ENCODE measurements around the gene TMEM213. TPM values are rescaled to one million over a fixed set of nuclear protein-coding genes. Genes with fewer than 3 reads are reported as not detected.

Gene TMEM213
- total and polyA plus RNA-seq, 9 of the 15 experiments (the other 6 are each of a cell fraction or from before 2014, with no cell fraction given), result not detected

DNA sequence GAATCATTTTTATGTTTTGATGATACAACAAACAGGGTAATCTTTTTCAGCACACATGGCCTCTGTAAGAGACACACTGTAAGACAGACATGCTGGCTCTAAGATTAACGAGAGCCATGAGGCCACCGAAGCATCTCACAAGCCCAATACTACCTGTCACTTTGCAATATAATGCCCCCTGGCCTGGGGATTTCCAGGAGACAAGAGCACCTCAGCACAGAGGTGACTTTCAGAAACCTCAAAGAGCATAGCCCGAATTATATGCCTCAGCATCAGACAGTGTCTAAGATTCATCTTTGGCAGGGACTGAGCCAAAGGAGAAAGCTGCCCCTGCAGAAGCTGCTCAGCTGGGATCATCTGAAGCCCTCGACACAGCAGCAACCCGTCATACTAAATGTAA is 44.2 kb upstream of the TMEM213 start:
- in situ Hi-C loops (cut with MboI) (no loop called here), intact Hi-C loops (cut with micrococcal nuclease) (no loop called here)
- POLR2A ChIA-PET, result no interaction called here
- no TSS peak for BruUV-seq (replicated peaks)
- H3K36me3 ChIP-seq (ENCODE audit: control insufficient read depth, insufficient read depth, low read length), result no peaks in the 10 kb centered on the region
- no peak overlapping the region for H3K4me2 ChIP-seq (ENCODE audit: insufficient read depth, low read length)
- H3K27ac ChIP-seq (ENCODE audit: extremely low read depth, low read depth, low read length), result no peak overlapping the region
- DNase-seq (ENCODE audit: extremely low read depth in 1 of 4, low spot score in 3 of 4), result no peak
- H3K4me3 ChIP-seq, result no peak overlapping the region
- no peak overlapping the region for H2AFZ ChIP-seq (ENCODE audit: low read depth, low read length)
- H3K9me3 ChIP-seq (replicated peaks; ENCODE audit: control insufficient read depth, insufficient read depth, low read depth, low read length), result no peaks in the 10 kb centered on the region
- H3K9ac ChIP-seq (ENCODE audit: insufficient read depth in 1 of 2, low read depth in 2 of 2, low read length in 2 of 2), result no peak overlapping the region
- 1% methylated on average over 5 of the region's 5 CpGs for WGBS (ENCODE audit: insufficient coverage, low coverage, missing lambda C conversion rate)
- no peak for TF ChIP-seq STAT5A (IDR thresholded peaks at IDR 0.05; ENCODE audit: borderline replicate concordance, low read length)
- no peak for TF ChIP-seq JUNB (CRISPR knock-in tag; conservative IDR thresholded peaks at IDR 0.05)
- TF ChIP-seq ZBTB1 (CRISPR knock-in tag; IDR thresholded peaks at IDR 0.05; ENCODE audit: borderline replicate concordance, low read depth), result no peak
- TF ChIP-seq, protein P1, sequence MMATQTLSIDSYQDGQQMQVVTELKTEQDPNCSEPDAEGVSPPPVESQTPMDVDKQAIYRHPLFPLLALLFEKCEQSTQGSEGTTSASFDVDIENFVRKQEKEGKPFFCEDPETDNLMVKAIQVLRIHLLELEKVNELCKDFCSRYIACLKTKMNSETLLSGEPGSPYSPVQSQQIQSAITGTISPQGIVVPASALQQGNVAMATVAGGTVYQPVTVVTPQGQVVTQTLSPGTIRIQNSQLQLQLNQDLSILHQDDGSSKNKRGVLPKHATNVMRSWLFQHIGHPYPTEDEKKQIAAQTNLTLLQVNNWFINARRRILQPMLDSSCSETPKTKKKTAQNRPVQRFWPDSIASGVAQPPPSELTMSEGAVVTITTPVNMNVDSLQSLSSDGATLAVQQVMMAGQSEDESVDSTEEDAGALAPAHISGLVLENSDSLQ (IDR thresholded peaks at IDR 0.05), result no peak
- no peak for TF ChIP-seq MED1 (CRISPR knock-in tag; IDR thresholded peaks at IDR 0.05; ENCODE audit: borderline replicate concordance)
- no peak for TF ChIP-seq BCOR (IDR thresholded peaks at IDR 0.05)
- TF ChIP-seq TFAM (CRISPR knock-in tag; conservative IDR thresholded peaks at IDR 0.05), result no peak
- TF ChIP-seq, protein P2, sequence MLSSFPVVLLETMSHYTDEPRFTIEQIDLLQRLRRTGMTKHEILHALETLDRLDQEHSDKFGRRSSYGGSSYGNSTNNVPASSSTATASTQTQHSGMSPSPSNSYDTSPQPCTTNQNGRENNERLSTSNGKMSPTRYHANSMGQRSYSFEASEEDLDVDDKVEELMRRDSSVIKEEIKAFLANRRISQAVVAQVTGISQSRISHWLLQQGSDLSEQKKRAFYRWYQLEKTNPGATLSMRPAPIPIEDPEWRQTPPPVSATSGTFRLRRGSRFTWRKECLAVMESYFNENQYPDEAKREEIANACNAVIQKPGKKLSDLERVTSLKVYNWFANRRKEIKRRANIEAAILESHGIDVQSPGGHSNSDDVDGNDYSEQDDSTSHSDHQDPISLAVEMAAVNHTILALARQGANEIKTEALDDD (IDR thresholded peaks at IDR 0.05), result no peak
- TF ChIP-seq GATA2 (CRISPR knock-in tag; IDR thresholded peaks at IDR 0.05), result no peak
- TF ChIP-seq ZNF57 (CRISPR knock-in tag; IDR thresholded peaks at IDR 0.05), result no peak
- no peak for TF ChIP-seq NFE2 (IDR thresholded peaks at IDR 0.05; ENCODE audit: low read depth)
- no peak for TF ChIP-seq ZBTB9 (CRISPR knock-in tag; IDR thresholded peaks at IDR 0.05)
- no peak for ATAC-seq
- 0 out of 2 replicates have a peak, but pooled peaks cover 4% of the 10 kb centered on the region for H4K20me1 ChIP-seq (replicated peaks; ENCODE audit: control insufficient read depth, insufficient read depth, low read length)
- CTCF ChIA-PET (ENCODE audit: low intra/inter-chr PET ratio), result no interaction called here
- H3K4me1 ChIP-seq (replicated peaks in 1 of 2; ENCODE audit: control insufficient read depth in 2 of 2, insufficient read depth in 2 of 2, low read length in 2 of 2), result peaks cover 0 to 7% of the 10 kb centered on the region in 2 experiments; a peak in 1 of 5 replicates
- peaks cover 3% of the 10 kb centered on the region for H3K9me1 ChIP-seq (ENCODE audit: control insufficient read depth, insufficient read depth, low read length)
- no peaks in the 10 kb centered on the region for H3K79me2 ChIP-seq (ENCODE audit: control insufficient read depth, insufficient read depth, low read length)
- peaks cover 64 to 70% of the 10 kb centered on the region in 2 experiments for H3K27me3 ChIP-seq (ENCODE audit: control insufficient read depth in 2 of 2, insufficient read depth in 2 of 2, low read length in 2 of 2)
- no peak for FAIRE-seq
